ENCODE measurements around the gene OR13C2. TPM values are rescaled to one million over a fixed set of nuclear protein-coding genes. Genes with fewer than 3 reads are reported as not detected.

Gene OR13C2
- total RNA-seq, 4 donors from 2014 or later: not detected

GRCh38 chr9:104572612-104573011 is 32.8 kb downstream of the OR13C2 start:
- Histone ChIP-seq H3K4me3 (no peak overlapping the region), H3K36me3 (no peaks in the 10 kb centered on the region), H3K9me3 (no peaks in the 10 kb centered on the region), H3K27me3 (no peaks in the 10 kb centered on the region), H3K4me1 (no peaks in the 10 kb centered on the region), H3K27ac (no peak overlapping the region)
- no peak for ATAC-seq
- in situ Hi-C loops (cut with MboI; ENCODE audit: low sequenced_read_pairs in 4 of 4) (no loop called here), intact Hi-C loops (cut with DNase I; ENCODE audit: low total_unique reads) (no loop called here)
- TF ChIP-seq POLR2A (IDR thresholded peaks at IDR 0.05): no peak
- no peak for TF ChIP-seq CTCF (IDR thresholded peaks at IDR 0.05 in 4 of 5, conservative IDR thresholded peaks at IDR 0.05 in 1 of 5)
- DNase-seq: no peak

GRCh38 chr9:104568868-104569267 is 36.6 kb downstream of the OR13C2 start, which contains the start of gene OR13C8:
Gene OR13C8, plus strand, starts transcription at chr9:104569168. Its CDS starts 0 bp downstream, at chr9:104569168.
- intact Hi-C loops (cut with DNase I; ENCODE audit: low total_unique reads) (no loop called here), in situ Hi-C loops (cut with MboI; ENCODE audit: low sequenced_read_pairs in 4 of 4) (no loop called here)
- Histone ChIP-seq H3K36me3 (no peaks in the 10 kb centered on the region), H3K4me3 (no peak within 1 kb of the TSS), H3K9me3 (no peaks in the 10 kb centered on the region), H3K27me3 (no peaks in the 10 kb centered on the region), H3K27ac (no peak within 1 kb of the TSS), H3K4me1 (no peaks in the 10 kb centered on the region)
- DNase-seq (no peak), ATAC-seq (no peak)
- TF ChIP-seq CTCF (IDR thresholded peaks at IDR 0.05 in 4 of 5, conservative IDR thresholded peaks at IDR 0.05 in 1 of 5): no peak
- no peak for TF ChIP-seq POLR2A (IDR thresholded peaks at IDR 0.05)

GRCh38 chr9:104564358-104564757 is 41.1 kb downstream of the OR13C2 start:
- H3K36me3 ChIP-seq: no peaks in the 10 kb centered on the region
- in situ Hi-C loops (cut with MboI; ENCODE audit: low sequenced_read_pairs in 4 of 4) (no loop called here), intact Hi-C loops (cut with DNase I; ENCODE audit: low total_unique reads) (no loop called here)
- H3K4me1 ChIP-seq: no peaks in the 10 kb centered on the region
- H3K27ac ChIP-seq: no peak overlapping the region
- H3K4me3 ChIP-seq: no peak overlapping the region
- no peaks in the 10 kb centered on the region for H3K9me3 ChIP-seq
- no peaks in the 10 kb centered on the region for H3K27me3 ChIP-seq
- TF ChIP-seq CTCF (IDR thresholded peaks at IDR 0.05 in 4 of 5, conservative IDR thresholded peaks at IDR 0.05 in 1 of 5): no peak
- TF ChIP-seq POLR2A (IDR thresholded peaks at IDR 0.05): no peak
- no peak for DNase-seq
- ATAC-seq: no peak

GRCh38 chr9:104556830-104557634 is 48.4 kb downstream of the OR13C2 start:
- Histone ChIP-seq H3K27ac (no peak overlapping the region), H3K27me3 (no peaks in the 10 kb centered on the region), H3K4me3 (no peak overlapping the region), H3K4me1 (no peaks in the 10 kb centered on the region), H3K36me3 (no peaks in the 10 kb centered on the region), H3K9me3 (no peaks in the 10 kb centered on the region)
- intact Hi-C loops (cut with DNase I; ENCODE audit: low total_unique reads) (no loop called here), in situ Hi-C loops (cut with MboI; ENCODE audit: low sequenced_read_pairs in 4 of 4) (no loop called here)
- TF ChIP-seq POLR2A (IDR thresholded peaks at IDR 0.05): no peak
- DNase-seq (no peak), ATAC-seq (no peak)

- no peak for ATAC-seq
- intact Hi-C loops (cut with DNase I; ENCODE audit: low total_unique reads) (no loop called here), in situ Hi-C loops (cut with MboI; ENCODE audit: low sequenced_read_pairs in 4 of 4) (no loop called here)
- TF ChIP-seq CTCF (IDR thresholded peaks at IDR 0.05 in 4 of 5, conservative IDR thresholded peaks at IDR 0.05 in 1 of 5) (no peak), POLR2A (IDR thresholded peaks at IDR 0.05) (no peak)
- no peak for DNase-seq
- no peaks in the 10 kb centered on the region for H3K27me3 ChIP-seq
- H3K36me3 ChIP-seq: no peaks in the 10 kb centered on the region
- H3K4me1 ChIP-seq: no peaks in the 10 kb centered on the region
- H3K4me3 ChIP-seq: no peak overlapping the region
- H3K27ac ChIP-seq: no peak overlapping the region
- no peaks in the 10 kb centered on the region for H3K9me3 ChIP-seq
These were observed 49.9 kb downstream of the OR13C2 start for GRCh38 chr9:104555521-104555920.

Other genes with a start within 250 kb of the OR13C2 start
- gene OR13F1, start 101.4 kb downstream of the OR13C2 start, total RNA-seq: not detected
- gene OR13C4, start 78.4 kb downstream of the OR13C2 start, total RNA-seq: not detected
- not detected for gene OR13C3, start 68.8 kb downstream of the OR13C2 start, total RNA-seq
- gene OR13C8, start 36.5 kb downstream of the OR13C2 start, total RNA-seq: not detected
- not detected for gene OR13C5, start 6.2 kb downstream of the OR13C2 start, total RNA-seq
- not detected for gene OR13C9, start 12.6 kb upstream of the OR13C2 start, total RNA-seq
- not detected for gene OR13D1, start 88.9 kb upstream of the OR13C2 start, total RNA-seq
- gene NIPSNAP3A, start 142.1 kb upstream of the OR13C2 start, total RNA-seq: 10 to 100 TPM in 1 of 4 donors, 1 to 10 TPM in 3; 5.9 to 17.2 (median 6.9) TPM
- gene NIPSNAP3B, start 158.5 kb upstream of the OR13C2 start, total RNA-seq: 10 to 100 TPM in 3 of 4 donors, 1 to 10 TPM in 1; 1.9 to 19.1 (median 13.9) TPM

Data from gastrocnemius medialis (tissue), 4 donors.